NCI-H226 (cell line): ENCODE data around the gene GAB2.
"Not testable (repeated sequence)": the region's sequence is repeated elsewhere in the genome, so short reads cannot be mapped to it uniquely, and the experiment has no call there.

Experiments
- DNase-seq: peaks from one replicate; pipeline ENCODE4 v3.0.0-alpha.2; 2015

GAB2 gene

GRCh38 chr11:78237293-78238046, 180.2 kb downstream of the GAB2 start:
- DNase-seq: no peak

- no peak for DNase-seq
Measured at GRCh38 chr11:78234006-78234405, 183.6 kb downstream of the GAB2 start.

GRCh38 chr11:78233046-78233445, 184.6 kb downstream of the GAB2 start:
- not testable (repeated sequence) for DNase-seq

GRCh38 chr11:78231962-78232501, 185.6 kb downstream of the GAB2 start:
- peak; percentile 66 for DNase-seq

GRCh38 chr11:78230161-78230877, 187.3 kb downstream of the GAB2 start:
- peak; percentile 24 for DNase-seq

GRCh38 chr11:78229106-78229505, 188.5 kb downstream of the GAB2 start:
- no peak for DNase-seq

GRCh38 chr11:78228467-78228866, 189.2 kb downstream of the GAB2 start:
- peak; percentile 49 for DNase-seq

- no peak for DNase-seq
Measured at GRCh38 chr11:78227921-78228320, 189.7 kb downstream of the GAB2 start.

GRCh38 chr11:78226684-78227680, 190.6 kb downstream of the GAB2 start:
- no peak for DNase-seq

- no peak for DNase-seq
Measured at GRCh38 chr11:78224906-78225420, 192.7 kb downstream of the GAB2 start.

- no peak for DNase-seq
Measured at GRCh38 chr11:78224506-78224905, 193.1 kb downstream of the GAB2 start.

- no peak for DNase-seq
Measured at GRCh38 chr11:78223320-78223954, 194.2 kb downstream of the GAB2 start.

- DNase-seq: not testable (repeated sequence)
Measured at GRCh38 chr11:78222726-78223125, 194.9 kb downstream of the GAB2 start.

- no peak for DNase-seq
Measured at GRCh38 chr11:78221396-78222315, 196.0 kb downstream of the GAB2 start.

- no peak for DNase-seq
Measured at GRCh38 chr11:78220218-78221157, 197.1 kb downstream of the GAB2 start.

GRCh38 chr11:78219493-78220217, 198.0 kb downstream of the GAB2 start:
- DNase-seq: no peak

- DNase-seq: no peak
Measured at GRCh38 chr11:78218707-78219492, 198.7 kb downstream of the GAB2 start.
